Erythroblast (primary cell): ENCODE results near the gene CFAP52.

Experiments
- GATA1 ChIP-seq: IDR thresholded peaks from 2 replicates; pipeline ENCODE4 v1.6.1; 2011; ENCODE audit warnings: low read depth, mild to moderate bottlenecking, control low read depth, low read length, moderate library complexity
- POLR2A ChIP-seq: IDR thresholded peaks from 2 replicates; pipeline ENCODE4 v1.6.1; 2011; ENCODE audit warnings: mild to moderate bottlenecking, low read length

DNA sequence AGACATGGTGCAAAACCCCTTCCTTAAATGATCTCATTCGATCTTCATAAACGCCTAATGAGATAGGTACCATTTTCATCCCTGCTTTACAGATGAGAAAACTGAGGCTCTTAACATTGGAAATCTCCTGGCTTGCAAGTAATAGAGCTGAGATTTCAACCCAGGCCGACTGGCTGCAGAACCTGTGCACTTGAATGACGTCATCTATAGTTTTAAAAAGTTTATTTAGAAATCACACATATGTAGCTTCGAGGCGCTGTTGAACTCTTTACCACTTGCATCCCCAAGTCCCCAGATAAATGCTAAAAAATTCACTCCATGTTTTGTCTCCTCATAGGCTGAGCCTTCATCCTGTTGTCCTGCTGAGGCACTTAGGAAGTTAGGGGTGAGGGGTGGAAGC is 30.0 kb downstream of the CFAP52 start:
- TF ChIP-seq POLR2A = no peak
- TF ChIP-seq GATA1 = no peak
